H1 (cell line): Measurements from ENCODE around the gene NAA50. TPM values are rescaled to one million over a fixed set of nuclear protein-coding genes. Genes with fewer than 3 reads are reported as not detected.

Experiments used
- CTCF ChIA-PET: fragments of 300-600 bp; sonication (Branson Sonifier 250); formaldehyde crosslinking; loops from one replicate; lab custom pipeline; 2021; ENCODE audit not compliant: partially characterized antibody; lab: Charles Lee
- POLR2A ChIA-PET: fragments of 300-600 bp; sonication (Branson Sonifier 250); formaldehyde crosslinking; loops from one replicate; lab custom pipeline; 2021; ENCODE audit warnings: inconsistent platforms; ENCODE audit not compliant: partially characterized antibody; lab: Charles Lee
- DNase-seq, 2 experiments: peaks; one replicate each; pipeline versions ENCODE4 v3.0.0 to v3.0.0-alpha.2; 2010 to 2022; ENCODE audit warnings: low spot score in 2 of 2, low read depth in 1 of 2, mixed read lengths in 1 of 2
- FAIRE-seq: peaks from 2 replicates; lab custom pipeline; 2011; peaks lifted over from hg19 to GRCh38; lab: Jason Lieb, UNC
- H2AFZ ChIP-seq: 2 replicates; pipeline ENCODE4 v1.8.1; 2012; ENCODE audit warnings: low read length, inconsistent platforms
- H2AK5ac ChIP-seq: 2 replicates; pipeline ENCODE4 v1.6.1; 2013; ENCODE audit warnings: low read depth, low read length
- H2BK120ac ChIP-seq: replicated peaks from 2 replicates; pipeline ENCODE3; 2013; ENCODE audit warnings: low read depth, low read length, inconsistent platforms
- H2BK12ac ChIP-seq: 2 replicates; pipeline ENCODE4 v1.6.1; 2013; ENCODE audit warnings: low read depth, low read length
- H2BK15ac ChIP-seq: 2 replicates; pipeline ENCODE4 v1.6.1; 2013; ENCODE audit warnings: low read length
- H2BK20ac ChIP-seq: 2 replicates; pipeline ENCODE4 v1.6.1; 2013; ENCODE audit warnings: low read length
- H2BK5ac ChIP-seq: 2 replicates; pipeline ENCODE4 v1.6.1; 2013; ENCODE audit warnings: low read depth, low read length
- H3K14ac ChIP-seq: 2 replicates; pipeline ENCODE4 v1.6.1; 2013; ENCODE audit warnings: inconsistent platforms; ENCODE audit not compliant: insufficient read length
- H3K18ac ChIP-seq: 2 replicates; pipeline ENCODE4 v1.6.1; 2013; ENCODE audit warnings: low read length; ENCODE audit errors: extremely low read depth
- H3K23ac ChIP-seq: 2 replicates; pipeline ENCODE4 v1.6.1; 2013; ENCODE audit warnings: inconsistent platforms; ENCODE audit not compliant: insufficient read length
- H3K23me2 ChIP-seq: 2 replicates; pipeline ENCODE4 v1.6.1; 2013; ENCODE audit warnings: low read depth, low read length
- H3K27ac ChIP-seq: 2 replicates; pipeline ENCODE4 v1.6.1; 2011; ENCODE audit warnings: low read depth, low read length, inconsistent platforms
- H3K27me3 ChIP-seq, 4 experiments: replicated peaks in 1 of 4; 1 replicate in 1 of 4; 2 replicates in 3 of 4; pipeline versions ENCODE4 v1.6.1 to v1.8.1; 2011 to 2013; ENCODE audit warnings: low read length in 3 of 4, mild to moderate bottlenecking in 3 of 4, inconsistent platforms in 2 of 4, mixed read lengths in 2 of 4, moderate library complexity in 1 of 4; ENCODE audit not compliant: control insufficient read depth in 3 of 4, insufficient read depth in 3 of 4; ENCODE audit errors: extremely low read depth in 1 of 4
- H3K36me3 ChIP-seq, 4 experiments: 2 replicates each; pipeline versions ENCODE4 v1.6.1 to v1.8.1; 2011 to 2013; ENCODE audit warnings: mild to moderate bottlenecking in 4 of 4, low read length in 3 of 4, moderate library complexity in 2 of 4, control low read depth in 1 of 4, inconsistent platforms in 1 of 4; ENCODE audit not compliant: insufficient read depth in 4 of 4, control insufficient read depth in 2 of 4
- H3K4ac ChIP-seq: replicated peaks from 2 replicates; pipeline ENCODE3; 2013; ENCODE audit warnings: low read length, low read depth, mixed read lengths, inconsistent platforms; ENCODE audit not compliant: insufficient read length
- H3K4me1 ChIP-seq, 4 experiments: replicated peaks in 1 of 4; 1 replicate in 1 of 4; 2 replicates in 3 of 4; pipeline versions ENCODE4 v1.6.1 to v1.8.1; 2011 to 2013; ENCODE audit warnings: low read length in 3 of 4, inconsistent platforms in 2 of 4, mixed read lengths in 1 of 4; ENCODE audit not compliant: insufficient read depth in 4 of 4, control insufficient read depth in 3 of 4
- H3K4me2 ChIP-seq, 2 experiments: 2 replicates each; pipeline versions ENCODE4 v1.6.1 to v1.8.1; 2011 to 2013; ENCODE audit warnings: low read depth in 2 of 2, low read length in 2 of 2, control low read depth in 1 of 2, inconsistent platforms in 1 of 2, mild to moderate bottlenecking in 1 of 2; ENCODE audit not compliant: insufficient read depth in 1 of 2
- H3K4me3 ChIP-seq, 4 experiments: fragments of 200-600, 300-600 bp in 1 of 4; sonication (generic), shearing (Covaris generic), sonication (Bioruptor Twin) in 1 of 4; 2 replicates each; pipeline versions ENCODE4 v1.5.1 to v1.8.1; 2011 to 2016; ENCODE audit warnings: low read length in 4 of 4, low read depth in 3 of 4, control low read depth in 2 of 4, inconsistent platforms in 2 of 4, mild to moderate bottlenecking in 2 of 4, mixed read lengths in 1 of 4, moderate library complexity in 1 of 4; ENCODE audit not compliant: insufficient read depth in 2 of 4; ENCODE audit errors: extremely low read depth in 1 of 4
- H3K56ac ChIP-seq: replicated peaks from 2 replicates; pipeline ENCODE3; 2013; ENCODE audit warnings: low read depth, mild to moderate bottlenecking, mixed read lengths, low read length, inconsistent platforms; ENCODE audit not compliant: insufficient read length
- H3K79me1 ChIP-seq: 2 replicates; pipeline ENCODE4 v1.6.1; 2013; ENCODE audit warnings: low read depth, low read length, control low read depth
- H3K79me2 ChIP-seq, 2 experiments: 2 replicates each; pipeline versions ENCODE4 v1.6.1 to v1.8.1; 2012 to 2013; ENCODE audit warnings: low read length in 2 of 2, mild to moderate bottlenecking in 2 of 2, inconsistent platforms in 1 of 2; ENCODE audit not compliant: insufficient read depth in 2 of 2, control insufficient read depth in 1 of 2
- H3K9ac ChIP-seq, 4 experiments: replicated peaks in 1 of 4; 1 replicate in 1 of 4; 2 replicates in 3 of 4; pipeline versions ENCODE4 v1.6.1 to v1.8.1; 2011 to 2013; ENCODE audit warnings: low read depth in 3 of 4, low read length in 3 of 4, control low read depth in 2 of 4, mild to moderate bottlenecking in 2 of 4, moderate library complexity in 2 of 4, inconsistent platforms in 1 of 4; ENCODE audit errors: extremely low read depth in 1 of 4
- H3K9me3 ChIP-seq, 2 experiments: 2 replicates each; pipeline versions ENCODE4 v1.6.1 to v1.8.1; 2012 to 2013; ENCODE audit warnings: mild to moderate bottlenecking in 2 of 2, moderate library complexity in 2 of 2, control low read depth in 1 of 2, inconsistent platforms in 1 of 2, low read depth in 1 of 2, low read length in 1 of 2, mixed read lengths in 1 of 2; ENCODE audit not compliant: insufficient read depth in 2 of 2
- H4K20me1 ChIP-seq, 2 experiments: replicated peaks in 1 of 2; 2 replicates each; pipeline versions ENCODE3 to v1.8.1; 2011 to 2013; ENCODE audit warnings: inconsistent platforms in 2 of 2, low read length in 2 of 2, mild to moderate bottlenecking in 1 of 2; ENCODE audit not compliant: insufficient read depth in 2 of 2, control insufficient read depth in 1 of 2
- H4K5ac ChIP-seq: 2 replicates; pipeline ENCODE4 v1.6.1; 2013; ENCODE audit warnings: low read length, low read depth, mixed read lengths, inconsistent platforms; ENCODE audit not compliant: insufficient read length
- H4K8ac ChIP-seq: 2 replicates; pipeline ENCODE4 v1.8.0; 2013; ENCODE audit warnings: mild to moderate bottlenecking, moderate library complexity, low read length, inconsistent platforms; ENCODE audit not compliant: insufficient read depth; ENCODE audit errors: extremely low read depth
- H4K91ac ChIP-seq: replicated peaks from 2 replicates; pipeline ENCODE3; 2013; ENCODE audit warnings: low read length, mixed read lengths, inconsistent platforms; ENCODE audit not compliant: insufficient read length
- ATF2 ChIP-seq: IDR thresholded peaks from 2 replicates; pipeline ENCODE4 v1.6.1; 2012; ENCODE audit warnings: low read length, inconsistent platforms
- BRCA1 ChIP-seq: IDR thresholded peaks from 2 replicates; pipeline ENCODE4 v1.6.1; 2012; ENCODE audit warnings: low read depth, low read length, improper control_type of control experiment
- CREB1 ChIP-seq: IDR thresholded peaks from 2 replicates; pipeline ENCODE4 v1.6.1; 2012; ENCODE audit warnings: inconsistent platforms
- E2F6 ChIP-seq: IDR thresholded peaks from 2 replicates; pipeline ENCODE4 v1.6.1; 2012; ENCODE audit warnings: inconsistent platforms
- EGR1 ChIP-seq: IDR thresholded peaks from 2 replicates; pipeline ENCODE4 v1.6.1; 2011; ENCODE audit warnings: low read depth, low read length, borderline replicate concordance
- FOSL1 ChIP-seq: IDR thresholded peaks from 2 replicates; pipeline ENCODE4 v1.6.1; 2011; ENCODE audit warnings: mild to moderate bottlenecking, low read depth, low read length, moderate library complexity; ENCODE audit not compliant: insufficient read depth
- JUND ChIP-seq: IDR thresholded peaks from 2 replicates; pipeline ENCODE4 v1.6.1; 2011; ENCODE audit warnings: mild to moderate bottlenecking, improper control_type of control experiment, low read length
- KDM4A ChIP-seq: IDR thresholded peaks from one replicate; pipeline ENCODE4 v1.7.1; 2012; ENCODE audit warnings: low read depth, mild to moderate bottlenecking, moderate library complexity, low read length, inconsistent platforms; ENCODE audit not compliant: severe bottlenecking
- NRF1 ChIP-seq: IDR thresholded peaks from 2 replicates; pipeline ENCODE4 v1.6.1; 2011; ENCODE audit warnings: mild to moderate bottlenecking, low read depth, low read length, improper control_type of control experiment
- WGBS, 2 experiments: shearing (Covaris generic) in 1 of 2; methylation state at CpG; one replicate each; pipeline versions ENCODE4 v1.1.6 to v1.1.7; 2013 to 2015; ENCODE audit warnings: low lambda C conversion rate in 2 of 2, mixed read lengths in 2 of 2, inconsistent platforms in 1 of 2, low coverage in 1 of 2, missing lambda C conversion rate in 1 of 2; ENCODE audit not compliant: insufficient replicate concordance in 2 of 2, insufficient coverage in 1 of 2, insufficient read length in 1 of 2; ENCODE audit errors: extremely low coverage in 1 of 2, missing lambda C conversion rate in 1 of 2; 5-methylcytosine and 5-hydroxymethylcytosine counted together
- polyA plus RNA-seq, 7 experiments: library from polyadenylated mRNA; depleted of rRNA in 3 of 7; stranded (reverse) in 5 of 7; unstranded in 2 of 7; fragments of >200 nt in 5 of 7; fragments of 200-250 nt in 2 of 7; gene quantifications; 1 replicate in 5 of 7; 2 replicates in 1 of 7; 4 replicates in 1 of 7; pipeline versions ENCODE4 v1.2.1 to v1.2.3, GENCODE V29; 2011 to 2013; ENCODE audit warnings: missing spikeins in 2 of 7, mixed read lengths in 2 of 7
- total RNA-seq: library from RNA; stranded (reverse); fragmentation: NEBNext Ultra II Directional; extraction: Animal tissue kit (Norgen Biotek cat#: 25700); gene quantifications from 2 replicates; pipeline ENCODE4 v1.2.1, GENCODE V29; 2021

NAA50 gene
- total and polyA plus RNA-seq, 2 of the 8 experiments (the other 6 are each of a cell fraction or from before 2014, with no cell fraction given): 46.6 to 231 TPM

GRCh38 chr3:113696658-113697499 is 49.2 kb downstream of the NAA50 start:
- Histone ChIP-seq H3K4me2 (peak overlapping the region; percentile 86 to 94), H3K23ac (no peak overlapping the region), H2BK120ac (no peak overlapping the region), H4K20me1 (no peaks in the 10 kb centered on the region), H3K9me3 (no peaks in the 10 kb centered on the region), H3K56ac (no peak overlapping the region), H4K8ac (no peak overlapping the region), H3K4me1 (peaks cover 0 to 11% (median 0%) of the 10 kb centered on the region in 4 experiments; a peak in 5 of 7 replicates), H4K5ac (peak overlapping the region; percentile 80), H2BK5ac (0 out of 2 replicates have a peak overlapping the region, but pooled peaks have one; percentile 54), H3K79me1 (no peaks in the 10 kb centered on the region; the same call in 1 of the 2 replicates), H3K9ac (peak overlapping the region; percentile 31 to 90 (median 71)), H3K23me2 (peaks cover 12% of the 10 kb centered on the region), H2BK20ac (no peak overlapping the region), H2BK15ac (no peak overlapping the region), H2BK12ac (peak overlapping the region; percentile 73; the same call in 1 of the 2 replicates), H3K4ac (no peak overlapping the region), H3K14ac (no peak overlapping the region), H3K18ac (peak overlapping the region; percentile 78; the same call in 1 of the 2 replicates), H4K91ac (peak overlapping the region; percentile 12), H3K4me3 (peak overlapping the region; percentile 87 to 96 (median 91)), H3K36me3 (no peaks in the 10 kb centered on the region), H2AFZ (peak overlapping the region; percentile 100), H3K79me2 (peaks cover 0 to 42% of the 10 kb centered on the region in 2 experiments; a peak in 2 of 4 replicates), H3K27ac (peak overlapping the region; percentile 69; the same call in 1 of the 2 replicates), H3K27me3 (no peaks in the 10 kb centered on the region), H2AK5ac (no peak overlapping the region)
- DNase-seq: peak; percentile 96 to 98
- POLR2A ChIA-PET: interaction anchor here (0.8 to 1.6 kb wide), 3 partner anchors 11 to 45 kb away, joined by 4 to 6 read pairs (median 5); no protein-coding TSS in a partner anchor
- peak; percentile 86 for FAIRE-seq
- CTCF ChIA-PET: no interaction called here
- 4% methylated on average over 33 of the region's 38 CpGs; no CpG with 5 or more reads in 1 of the 2 experiments for WGBS, 2 experiments
- TF ChIP-seq BRCA1 (no peak), ATF2 (0 out of 2 replicates have a peak, but pooled peaks have one; percentile 26), NRF1 (no peak), FOSL1 (no peak), KDM4A (peak; percentile 43), EGR1 (no peak), JUND (no peak), E2F6 (0 out of 2 replicates have a peak, but pooled peaks have one; percentile 30), CREB1 (peak; percentile 83)
